Stomach (tissue), 9 donors: ENCODE data around the gene CDC6. TPM values are rescaled to one million over a fixed set of nuclear protein-coding genes. Genes with fewer than 3 reads are reported as not detected.

Source experiments
- DNase-seq, 2 donors: peaks; one replicate each; pipeline versions ENCODE4 v3.0.0 to v3.0.0-alpha.2; 2013 to 2019
- H3K27ac ChIP-seq, 5 donors: fragments of 200-600 bp in 4 of 5; sonication (generic) in 4 of 5; one replicate each; pipeline ENCODE4 v1.5.1; 2013 to 2019; ENCODE audit warnings: mild to moderate bottlenecking in 1 of 5, moderate library complexity in 1 of 5
- H3K27me3 ChIP-seq, 3 donors: fragments of 200-600 bp; sonication (generic); one replicate each; pipeline ENCODE4 v1.5.1; 2017 to 2019; ENCODE audit warnings: mixed run types in 1 of 3
- H3K36me3 ChIP-seq, 4 donors: fragments of 200-600 bp; sonication (generic); 1 replicate in 3 of 4; 2 replicates in 1 of 4; pipeline ENCODE4 v1.5.1; 2016 to 2019
- H3K4me1 ChIP-seq, 4 donors: fragments of 200-600 bp; sonication (generic); one replicate each; pipeline ENCODE4 v1.5.1; 2016 to 2019
- H3K4me3 ChIP-seq, 4 donors: fragments of 200-600 bp; sonication (generic) in 3 of 4; one replicate each; pipeline ENCODE4 v1.5.1; 2016 to 2019; ENCODE audit warnings: mild to moderate bottlenecking in 1 of 4
- H3K9me3 ChIP-seq, 4 donors: fragments of 200-600 bp; sonication (generic); one replicate each; pipeline ENCODE4 v1.5.1; 2016 to 2019
- EP300 ChIP-seq: sonication (generic); formaldehyde crosslinking; IDR thresholded peaks from one replicate; pipeline ENCODE4 v1.6.1; 2017; ENCODE audit warnings: antibody characterized with exemption
- POLR2A ChIP-seq, 4 donors: fragments of 450-650 bp; IDR thresholded peaks; one replicate each; pipeline ENCODE4 v1.6.1; 2016; ENCODE audit warnings: antibody characterized with exemption in 4 of 4, control low read depth in 2 of 4, mild to moderate bottlenecking in 1 of 4, moderate library complexity in 1 of 4
- POLR2AphosphoS5 ChIP-seq, 3 donors: sonication (generic); formaldehyde crosslinking; IDR thresholded peaks; one replicate each; pipeline ENCODE4 v1.6.1; 2016; ENCODE audit warnings: antibody characterized with exemption in 3 of 3
- WGBS, 5 donors: extraction: QIAGEN DNeasy Blood & Tissue Kit in 3 of 5; methylation state at CpG; one replicate each; pipeline versions ENCODE4 v1.1.5 to v1.1.7; 2013 to 2018; 5-methylcytosine and 5-hydroxymethylcytosine counted together
- intact Hi-C: fragments of 100-400 bp; cut with DNase I; formaldehyde crosslinking; loops from one replicate; pipeline ENCODE4 v1.15.1; 2023; ENCODE audit warnings: low total_unique reads
- polyA plus RNA-seq, 3 donors: library from polyadenylated mRNA; stranded (reverse); fragments of 200-250 nt; gene quantifications; one replicate each; pipeline ENCODE4 v1.2.3, GENCODE V29; 2013
- total RNA-seq, 5 donors: library from RNA; depleted of rRNA; stranded (reverse); fragments of >200 nt; gene quantifications; one replicate each; pipeline versions ENCODE4 v1.1.0 to v1.2.3, GENCODE V29; 2014 to 2016
- TF ChIP-seq, protein P1 (sequence below), 7 experiments: fragments of 450-650 bp in 4 of 7; fragments of 200-600 bp in 3 of 7; sonication (generic) in 3 of 7; IDR thresholded peaks; one replicate each; pipeline ENCODE4 v1.5.1; 2016 to 2019; ENCODE audit warnings: antibody characterized with exemption in 7 of 7, control low read depth in 2 of 7, mild to moderate bottlenecking in 1 of 7
- donor health status: healthy with polysubstance abuse.
- donor health status: Bipolar disorder and iron deficiency.
- donor health status: healthy.

The CDC6 gene
- total and polyA plus RNA-seq, 8 donors, result 1.1 to 9.8 (median 3.1) TPM; not detected in 1

DNA sequence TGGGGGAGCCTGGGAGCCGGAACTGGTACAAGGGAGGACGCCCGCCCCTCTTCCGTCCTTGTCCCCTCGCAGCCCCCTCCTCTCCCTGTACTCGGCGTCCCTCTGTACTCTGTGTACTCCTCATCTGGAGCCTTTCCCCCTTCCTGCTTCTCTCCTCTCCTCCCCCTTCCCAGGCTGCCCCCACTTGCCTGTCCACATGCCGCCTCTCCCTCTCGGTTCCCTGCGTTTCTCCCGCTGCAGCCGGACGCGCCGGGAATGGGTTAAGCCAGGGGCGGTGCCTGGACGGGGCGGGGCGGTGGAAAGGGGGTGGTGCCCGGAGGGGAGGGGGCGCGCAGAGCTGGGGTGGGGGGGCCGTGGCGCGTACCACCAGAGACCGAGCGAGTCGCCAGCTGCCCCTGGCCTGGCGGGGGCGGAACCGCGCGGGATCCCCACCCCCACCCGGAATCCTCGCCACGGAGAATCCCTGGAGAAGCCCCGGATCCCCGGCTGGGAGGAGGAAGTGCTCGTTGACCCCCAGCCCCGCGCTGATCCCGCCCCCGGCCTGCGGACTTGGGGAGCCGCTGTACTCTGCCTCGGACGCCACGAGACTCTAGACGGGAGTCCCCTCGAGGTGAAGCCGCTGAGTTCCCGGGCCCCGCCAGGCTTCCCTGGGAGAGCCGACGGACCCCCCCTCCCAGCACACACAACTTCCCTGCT is 54.3 kb downstream of the CDC6 start:
- H3K27me3 ChIP-seq, result no peaks in the 10 kb centered on the region
- H3K4me3 ChIP-seq, result peak overlapping the region; percentile 68 to 83 (median 78)
- H3K36me3 ChIP-seq, result no peaks in the 10 kb centered on the region
- intact Hi-C loops, result no loop called here
- DNase-seq, result peak; percentile 81 to 93
- TF ChIP-seq POLR2A (IDR thresholded peaks at IDR 0.05), result peak in 1 of 4 donors; percentile 64
- no peak for TF ChIP-seq EP300
- peak; percentile 71 to 76 (median 74) for TF ChIP-seq POLR2AphosphoS5 (IDR thresholded peaks at IDR 0.05)
- TF ChIP-seq, protein P1, sequence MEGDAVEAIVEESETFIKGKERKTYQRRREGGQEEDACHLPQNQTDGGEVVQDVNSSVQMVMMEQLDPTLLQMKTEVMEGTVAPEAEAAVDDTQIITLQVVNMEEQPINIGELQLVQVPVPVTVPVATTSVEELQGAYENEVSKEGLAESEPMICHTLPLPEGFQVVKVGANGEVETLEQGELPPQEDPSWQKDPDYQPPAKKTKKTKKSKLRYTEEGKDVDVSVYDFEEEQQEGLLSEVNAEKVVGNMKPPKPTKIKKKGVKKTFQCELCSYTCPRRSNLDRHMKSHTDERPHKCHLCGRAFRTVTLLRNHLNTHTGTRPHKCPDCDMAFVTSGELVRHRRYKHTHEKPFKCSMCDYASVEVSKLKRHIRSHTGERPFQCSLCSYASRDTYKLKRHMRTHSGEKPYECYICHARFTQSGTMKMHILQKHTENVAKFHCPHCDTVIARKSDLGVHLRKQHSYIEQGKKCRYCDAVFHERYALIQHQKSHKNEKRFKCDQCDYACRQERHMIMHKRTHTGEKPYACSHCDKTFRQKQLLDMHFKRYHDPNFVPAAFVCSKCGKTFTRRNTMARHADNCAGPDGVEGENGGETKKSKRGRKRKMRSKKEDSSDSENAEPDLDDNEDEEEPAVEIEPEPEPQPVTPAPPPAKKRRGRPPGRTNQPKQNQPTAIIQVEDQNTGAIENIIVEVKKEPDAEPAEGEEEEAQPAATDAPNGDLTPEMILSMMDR (IDR thresholded peaks at IDR 0.05), result no peak
- peaks cover 59 to 88% (median 81%) of the 10 kb centered on the region in 4 donors for H3K4me1 ChIP-seq
- no peaks in the 10 kb centered on the region for H3K9me3 ChIP-seq
- WGBS, 5 donors, result 0 to 2% (median 1%) methylated on average over 31 to 55 of the region's 55 CpGs
- peak overlapping the region; percentile 88 to 98 (median 89) for H3K27ac ChIP-seq

DNA sequence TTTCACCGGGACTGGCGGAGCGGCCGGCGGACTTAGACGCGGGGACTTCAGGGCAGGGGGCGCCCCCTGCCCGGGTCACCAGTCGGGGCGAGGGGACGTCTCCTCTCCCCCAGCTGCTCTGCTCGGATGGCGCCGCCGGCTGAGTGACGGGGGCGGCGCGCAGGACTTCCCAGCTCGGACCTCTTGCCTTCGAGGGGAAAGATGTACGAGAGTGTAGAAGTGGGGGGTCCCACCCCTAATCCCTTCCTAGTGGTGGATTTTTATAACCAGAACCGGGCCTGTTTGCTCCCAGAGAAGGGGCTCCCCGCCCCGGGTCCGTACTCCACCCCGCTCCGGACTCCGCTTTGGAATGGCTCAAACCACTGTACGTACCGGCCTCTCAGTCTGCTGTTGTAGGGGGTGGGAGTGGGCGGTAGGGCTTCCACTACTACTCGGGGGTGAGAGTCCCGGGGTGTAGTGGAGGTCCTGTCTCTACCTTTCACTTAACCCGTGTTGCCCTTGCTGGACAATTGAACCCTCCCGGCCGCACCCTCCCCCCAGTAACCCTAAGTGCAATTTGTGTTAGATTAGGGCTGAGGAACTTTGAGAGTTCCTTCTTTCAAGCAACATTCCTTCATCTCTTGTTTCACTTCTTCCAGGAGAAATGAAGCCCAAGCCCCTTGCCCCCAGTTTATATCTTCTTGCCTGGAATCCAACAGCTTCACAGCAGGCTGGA is 55.0 kb downstream of the CDC6 start:
- peak overlapping the region; percentile 88 to 98 (median 89) for H3K27ac ChIP-seq
- H3K36me3 ChIP-seq, result no peaks in the 10 kb centered on the region
- no peaks in the 10 kb centered on the region for H3K27me3 ChIP-seq
- peaks cover 66 to 88% (median 82%) of the 10 kb centered on the region in 4 donors for H3K4me1 ChIP-seq
- 1 to 15% (median 9%) methylated on average over 10 to 38 of the region's 38 CpGs for WGBS, 5 donors
- intact Hi-C loops, result no loop called here
- H3K9me3 ChIP-seq, result no peaks in the 10 kb centered on the region
- no peak for TF ChIP-seq POLR2A (IDR thresholded peaks at IDR 0.05)
- TF ChIP-seq, protein P1 (IDR thresholded peaks at IDR 0.05), result no peak
- no peak for TF ChIP-seq EP300
- TF ChIP-seq POLR2AphosphoS5 (IDR thresholded peaks at IDR 0.05), result no peak
- H3K4me3 ChIP-seq, result peak overlapping the region; percentile 68 to 83 (median 78)
- DNase-seq, result peak in 1 of 2 donors; percentile 56

DNA sequence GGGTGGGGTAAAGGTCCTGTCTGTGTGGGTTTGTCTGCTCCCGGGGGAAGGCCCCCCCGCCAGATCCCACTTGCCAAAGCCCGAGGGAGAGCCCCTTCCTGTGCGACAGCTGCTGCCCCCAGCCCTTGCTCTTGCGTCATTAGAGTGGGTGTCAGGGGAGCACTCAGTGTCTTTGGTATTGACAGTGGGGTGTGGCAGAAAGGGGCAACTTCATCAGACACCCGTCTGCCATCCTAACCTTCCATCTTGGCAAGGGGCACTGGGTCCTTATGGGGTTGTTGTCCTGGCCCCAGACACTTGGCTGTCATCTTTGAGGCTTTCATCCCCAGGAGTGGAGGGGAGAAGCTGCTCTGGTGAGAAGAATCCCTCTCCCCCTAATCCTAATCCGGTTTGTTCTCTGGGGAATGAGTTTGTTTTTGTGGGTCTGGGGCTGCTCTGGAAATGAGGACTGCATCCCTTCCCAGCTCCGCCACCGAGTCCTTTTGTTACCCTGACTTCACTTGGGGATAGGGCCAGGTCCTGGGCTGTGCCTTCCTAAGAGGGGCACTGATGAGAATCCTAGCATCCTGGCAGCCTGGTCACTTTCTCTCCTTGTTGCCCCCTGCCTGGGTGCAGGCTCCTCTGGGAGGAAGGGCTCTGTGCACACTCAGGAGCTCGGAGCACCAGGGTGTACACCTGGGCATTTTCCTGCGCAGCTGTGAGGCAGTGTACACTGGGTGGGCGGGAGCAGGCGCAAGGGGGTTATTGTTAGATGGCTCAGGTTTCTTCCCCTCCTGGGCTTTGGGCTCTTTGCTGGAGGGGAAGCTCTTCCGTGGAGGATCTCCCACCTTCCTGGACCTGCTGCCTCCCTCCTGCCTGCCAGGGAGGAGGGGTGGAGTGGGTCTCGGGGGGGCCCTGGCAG is 55.8 kb downstream of the CDC6 start:
- H3K27me3 ChIP-seq, result no peaks in the 10 kb centered on the region
- 19 to 40% (median 28%) methylated on average over 10 to 15 of the region's 15 CpGs for whole genome bisulfite sequencing, 5 donors
- H3K4me3 ChIP-seq, result peak overlapping the region; percentile 68 to 83 (median 78)
- intact Hi-C loops, result no loop called here
- no peak for TF ChIP-seq EP300
- no peak for TF ChIP-seq POLR2AphosphoS5 (IDR thresholded peaks at IDR 0.05)
- TF ChIP-seq, protein P1 (IDR thresholded peaks at IDR 0.05), result no peak
- no peak for TF ChIP-seq POLR2A (IDR thresholded peaks at IDR 0.05)
- peaks cover 74 to 88% (median 86%) of the 10 kb centered on the region in 4 donors for H3K4me1 ChIP-seq
- H3K27ac ChIP-seq, result peak overlapping the region; percentile 88 to 98 (median 89)
- H3K9me3 ChIP-seq, result no peaks in the 10 kb centered on the region
- H3K36me3 ChIP-seq, result peaks cover 0 to 4% (median 2%) of the 10 kb centered on the region in 4 donors
- peak in 1 of 2 donors; percentile 72 for DNase-seq
